H1 (cell line): ENCODE data around the gene GTF2IRD1. TPM values are rescaled to one million over a fixed set of nuclear protein-coding genes. Genes with fewer than 3 reads are reported as not detected.

Experiments
- BRCA1 ChIP-seq: IDR thresholded peaks from 2 replicates; pipeline ENCODE4 v1.6.1; 2012; ENCODE audit warnings: low read depth, low read length, improper control_type of control experiment
- CBX5 ChIP-seq: fragments of 300-800, 300-1000 bp; sonication (generic); IDR thresholded peaks from 2 replicates; pipeline ENCODE4 v1.7.1; 2016; ENCODE audit warnings: antibody characterized with exemption, low read length, low read depth
- RBBP5 ChIP-seq: IDR thresholded peaks from 2 replicates; pipeline ENCODE4 v1.7.1; 2012; ENCODE audit warnings: low read depth, mild to moderate bottlenecking, inconsistent platforms, low read length, moderate library complexity, borderline replicate concordance
- RNF2 ChIP-seq: fragments of 200-900, 300-1000 bp; sonication (generic); IDR thresholded peaks from 2 replicates; pipeline ENCODE4 v1.7.1; 2016; ENCODE audit warnings: borderline replicate concordance, low read depth, mild to moderate bottlenecking, antibody characterized with exemption, low read length; ENCODE audit not compliant: poor library complexity, severe bottlenecking; ENCODE audit errors: missing control alignments
- TAF7 ChIP-seq: optimal IDR thresholded peaks from 2 replicates; pipeline ENCODE3; 2011; ENCODE audit warnings: low read depth, mild to moderate bottlenecking, inconsistent platforms, low read length, moderate library complexity, borderline replicate concordance
- TEAD4 ChIP-seq: IDR thresholded peaks from 2 replicates; pipeline ENCODE4 v1.6.1; 2012; ENCODE audit warnings: low read depth, low read length, inconsistent platforms, mixed read lengths
- polyA plus RNA-seq, 7 experiments: library from polyadenylated mRNA; depleted of rRNA in 3 of 7; stranded (reverse) in 5 of 7; unstranded in 2 of 7; fragments of >200 nt in 5 of 7; fragments of 200-250 nt in 2 of 7; gene quantifications; 1 replicate in 5 of 7; 2 replicates in 1 of 7; 4 replicates in 1 of 7; pipeline versions ENCODE4 v1.2.1 to v1.2.3, GENCODE V29; 2011 to 2013; ENCODE audit warnings: missing spikeins in 2 of 7, mixed read lengths in 2 of 7
- total RNA-seq: library from RNA; stranded (reverse); fragmentation: NEBNext Ultra II Directional; extraction: Animal tissue kit (Norgen Biotek cat#: 25700); gene quantifications from 2 replicates; pipeline ENCODE4 v1.2.1, GENCODE V29; 2021

GTF2IRD1 gene
- total and polyA plus RNA-seq, 2 of the 8 experiments (the other 6 are each of a cell fraction or from before 2014, with no cell fraction given): 27.4 to 45.4 TPM

GRCh38 chr7:74560086-74560719 lies 106.5 kb downstream of the GTF2IRD1 start (continued):
- TF ChIP-seq RBBP5 (no peak), TEAD4 (no peak), TAF7 (no peak), CBX5 (no peak), RNF2 (no peak), BRCA1 (no peak)
